GM10266 (cell line): ENCODE data around the gene PRRT1B.

Experiments used
- DNase-seq: peaks from one replicate; pipeline ENCODE4 v3.0.0; 2012; ENCODE audit errors: extremely low spot score
- TF ChIP-seq, protein P1 (sequence below): IDR thresholded peaks from 2 replicates; pipeline ENCODE4 v1.5.1; 2012; ENCODE audit warnings: mild to moderate bottlenecking, low read depth; ENCODE audit not compliant: control insufficient read depth, insufficient read depth; ENCODE audit errors: missing control alignments

The PRRT1B gene

GRCh38 chr9:131554843-131555351 lies 9.6 kb downstream of the PRRT1B start:
- DNase-seq: no peak
- TF ChIP-seq, protein P1, sequence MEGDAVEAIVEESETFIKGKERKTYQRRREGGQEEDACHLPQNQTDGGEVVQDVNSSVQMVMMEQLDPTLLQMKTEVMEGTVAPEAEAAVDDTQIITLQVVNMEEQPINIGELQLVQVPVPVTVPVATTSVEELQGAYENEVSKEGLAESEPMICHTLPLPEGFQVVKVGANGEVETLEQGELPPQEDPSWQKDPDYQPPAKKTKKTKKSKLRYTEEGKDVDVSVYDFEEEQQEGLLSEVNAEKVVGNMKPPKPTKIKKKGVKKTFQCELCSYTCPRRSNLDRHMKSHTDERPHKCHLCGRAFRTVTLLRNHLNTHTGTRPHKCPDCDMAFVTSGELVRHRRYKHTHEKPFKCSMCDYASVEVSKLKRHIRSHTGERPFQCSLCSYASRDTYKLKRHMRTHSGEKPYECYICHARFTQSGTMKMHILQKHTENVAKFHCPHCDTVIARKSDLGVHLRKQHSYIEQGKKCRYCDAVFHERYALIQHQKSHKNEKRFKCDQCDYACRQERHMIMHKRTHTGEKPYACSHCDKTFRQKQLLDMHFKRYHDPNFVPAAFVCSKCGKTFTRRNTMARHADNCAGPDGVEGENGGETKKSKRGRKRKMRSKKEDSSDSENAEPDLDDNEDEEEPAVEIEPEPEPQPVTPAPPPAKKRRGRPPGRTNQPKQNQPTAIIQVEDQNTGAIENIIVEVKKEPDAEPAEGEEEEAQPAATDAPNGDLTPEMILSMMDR: no peak

DNA sequence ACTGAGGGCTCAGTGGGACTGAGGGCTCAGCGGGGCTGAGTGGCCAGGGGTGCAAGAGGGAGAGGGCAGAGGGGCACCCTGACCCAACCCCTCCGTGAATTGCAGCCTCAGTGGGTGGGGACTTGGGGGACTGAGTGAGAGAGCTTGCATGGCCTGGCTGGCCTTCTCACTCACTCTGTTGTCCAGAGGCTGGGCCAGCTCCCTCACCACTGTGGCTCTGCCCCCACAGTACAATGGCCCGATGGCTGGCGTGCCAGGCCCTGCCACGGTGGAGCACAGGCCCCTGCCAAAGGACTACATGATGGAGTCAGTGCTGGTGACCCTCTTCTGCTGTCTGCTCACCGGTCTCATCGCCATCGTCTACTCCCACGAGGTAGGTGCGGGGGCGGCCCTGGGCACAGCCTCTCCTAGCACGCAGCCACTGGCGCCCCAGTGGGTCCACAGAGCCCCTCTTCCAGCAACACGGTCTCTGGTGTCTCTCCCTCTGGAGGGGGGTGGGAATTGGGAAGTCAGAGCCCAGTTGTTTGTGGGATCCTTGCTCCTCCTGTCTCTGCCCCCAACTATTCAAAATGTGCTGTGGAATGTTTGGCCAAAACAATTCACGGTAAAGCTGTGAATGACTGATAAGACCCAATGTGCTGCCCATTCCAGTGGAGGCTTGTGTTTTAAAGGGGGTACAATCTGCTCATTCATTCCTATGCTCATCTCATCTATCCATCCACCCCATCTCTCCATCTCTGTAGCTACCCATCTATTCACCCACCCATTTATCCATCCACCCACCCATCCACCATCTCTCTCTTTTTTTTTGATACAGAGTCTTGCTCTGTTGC lies 10.7 kb downstream of the PRRT1B start:
- TF ChIP-seq, protein P1: no peak
- DNase-seq: no peak

GRCh38 chr9:131557855-131558548 lies 12.7 kb downstream of the PRRT1B start:
- TF ChIP-seq, protein P1: no peak

GRCh38 chr9:131559421-131560000 lies 14.2 kb downstream of the PRRT1B start:
- DNase-seq: no peak
- TF ChIP-seq, protein P1: no peak

More at GRCh38 chr9:131557855-131558548, 12.7 kb downstream of the PRRT1B start:
- DNase-seq: no peak

DNA sequence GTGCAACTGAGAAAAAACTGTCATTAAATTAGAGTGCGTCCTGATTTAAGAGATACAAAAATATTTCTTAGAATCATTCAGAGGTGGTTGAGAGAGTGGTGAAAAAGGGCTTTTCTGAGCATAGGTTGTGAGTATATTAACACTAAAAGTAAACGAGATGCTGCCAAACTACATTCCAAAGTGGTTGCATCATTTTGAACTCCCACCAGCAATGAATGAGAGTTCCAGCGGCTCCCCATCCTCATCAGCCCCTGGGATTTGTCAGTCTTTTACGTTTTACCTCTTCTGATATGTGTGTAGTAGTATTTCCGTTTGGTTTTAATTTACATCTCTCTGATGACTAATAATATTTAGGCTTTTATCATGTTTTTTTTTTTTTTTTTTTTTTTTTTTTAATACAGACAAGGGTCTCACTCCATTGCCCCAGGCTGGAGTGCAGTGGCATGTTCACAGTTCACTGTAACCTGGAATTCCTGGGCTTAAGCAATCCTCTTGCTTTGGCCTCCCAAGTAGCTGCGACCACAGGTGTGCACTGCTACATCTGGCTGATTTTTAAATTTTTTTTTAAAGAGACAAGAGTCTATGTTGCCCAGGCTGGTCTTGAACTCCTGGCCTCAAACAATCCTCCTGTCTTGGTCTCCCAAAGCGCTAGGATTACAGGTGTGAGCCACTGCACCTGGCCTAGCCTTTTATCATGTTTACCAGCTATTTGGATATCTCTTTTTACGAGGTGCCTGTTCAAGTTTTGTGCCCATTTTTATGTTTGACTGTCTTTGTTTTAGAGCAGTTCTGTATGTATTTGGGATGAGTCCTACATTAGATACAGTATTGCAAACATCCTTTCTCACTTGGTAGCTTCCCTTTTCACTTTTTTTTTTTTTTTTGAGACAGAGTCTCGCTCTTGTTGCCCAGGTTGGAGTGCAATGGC lies 17.0 kb downstream of the PRRT1B start:
- TF ChIP-seq, protein P1: no peak
- DNase-seq: no peak

DNA sequence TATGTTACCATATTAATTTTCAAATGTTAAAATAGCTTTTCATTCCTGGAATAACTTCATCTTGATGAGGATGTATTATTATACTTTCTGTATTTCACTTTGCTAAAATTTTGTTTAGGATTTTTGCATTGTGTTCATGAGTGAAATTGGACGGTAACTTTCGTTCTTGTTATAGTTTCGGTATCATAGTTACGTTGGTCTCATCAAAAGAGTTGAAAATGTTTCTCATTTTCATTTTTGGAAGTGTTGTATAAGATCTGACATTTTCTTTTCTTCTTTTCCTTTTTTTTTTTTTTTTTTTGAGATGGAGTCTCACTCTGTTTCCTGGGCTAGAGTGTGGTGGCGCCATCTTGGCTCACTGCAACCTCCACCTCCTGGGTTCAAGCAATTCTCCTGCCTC lies 20.0 kb downstream of the PRRT1B start:
- no peak for DNase-seq
- TF ChIP-seq, protein P1: no peak
